ENCODE results near the gene MLN.

DNA sequence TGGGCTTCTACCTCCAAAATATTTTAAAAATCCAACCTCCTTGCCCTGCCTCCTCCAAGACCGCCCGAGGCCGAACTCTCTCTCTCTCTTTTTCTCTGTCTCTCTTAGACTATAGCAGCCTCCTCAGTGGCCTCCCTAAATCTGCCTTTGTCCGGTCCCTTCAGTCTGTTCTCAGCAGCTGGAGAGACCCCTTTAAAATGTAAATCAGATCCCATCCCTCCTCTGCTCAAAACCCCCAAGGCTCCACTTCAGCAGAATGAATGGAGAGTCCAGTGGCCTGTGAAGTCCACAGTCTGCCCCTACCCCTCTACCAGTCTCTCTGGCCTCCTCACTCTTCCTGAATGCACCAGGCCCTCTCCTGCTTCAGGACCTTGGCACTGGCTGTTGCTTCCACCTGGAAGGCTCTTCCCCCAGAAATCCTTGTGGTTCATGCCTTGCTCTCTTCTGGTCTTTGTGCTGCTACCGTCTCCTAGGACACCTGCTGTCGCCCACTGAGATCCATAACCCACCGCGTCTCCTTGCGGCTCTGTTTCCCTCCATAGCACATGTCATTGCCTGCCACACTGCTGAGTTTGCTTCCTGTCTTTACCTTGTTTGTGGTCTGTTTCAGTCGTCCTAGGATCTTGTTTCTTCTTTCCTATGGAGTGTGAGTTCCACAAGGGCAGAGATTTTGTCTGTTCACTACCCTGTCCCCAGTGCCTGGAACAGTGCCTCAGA, 6.0 kb downstream of the MLN start:
- TF ChIP-seq, protein P1, sequence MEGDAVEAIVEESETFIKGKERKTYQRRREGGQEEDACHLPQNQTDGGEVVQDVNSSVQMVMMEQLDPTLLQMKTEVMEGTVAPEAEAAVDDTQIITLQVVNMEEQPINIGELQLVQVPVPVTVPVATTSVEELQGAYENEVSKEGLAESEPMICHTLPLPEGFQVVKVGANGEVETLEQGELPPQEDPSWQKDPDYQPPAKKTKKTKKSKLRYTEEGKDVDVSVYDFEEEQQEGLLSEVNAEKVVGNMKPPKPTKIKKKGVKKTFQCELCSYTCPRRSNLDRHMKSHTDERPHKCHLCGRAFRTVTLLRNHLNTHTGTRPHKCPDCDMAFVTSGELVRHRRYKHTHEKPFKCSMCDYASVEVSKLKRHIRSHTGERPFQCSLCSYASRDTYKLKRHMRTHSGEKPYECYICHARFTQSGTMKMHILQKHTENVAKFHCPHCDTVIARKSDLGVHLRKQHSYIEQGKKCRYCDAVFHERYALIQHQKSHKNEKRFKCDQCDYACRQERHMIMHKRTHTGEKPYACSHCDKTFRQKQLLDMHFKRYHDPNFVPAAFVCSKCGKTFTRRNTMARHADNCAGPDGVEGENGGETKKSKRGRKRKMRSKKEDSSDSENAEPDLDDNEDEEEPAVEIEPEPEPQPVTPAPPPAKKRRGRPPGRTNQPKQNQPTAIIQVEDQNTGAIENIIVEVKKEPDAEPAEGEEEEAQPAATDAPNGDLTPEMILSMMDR (IDR thresholded peaks at IDR 0.05), result no peak
- no peak for TF ChIP-seq PBX3 (IDR thresholded peaks at IDR 0.05)

All from SK-N-SH (cell line).